H1 (cell line): ENCODE results near the gene TMEM245.

ENCODE experiments used
- JUN ChIP-seq: IDR thresholded peaks from 2 replicates; pipeline ENCODE4 v1.6.1; 2011; ENCODE audit warnings: low read depth, mild to moderate bottlenecking, improper control_type of control experiment, low read length
- MAX ChIP-seq: IDR thresholded peaks from 2 replicates; pipeline ENCODE4 v1.6.1; 2012; ENCODE audit warnings: inconsistent platforms
- POLR2A ChIP-seq, 2 experiments: IDR thresholded peaks; 1 replicate in 1 of 2; 2 replicates in 1 of 2; pipeline ENCODE4 v1.6.1; 2011; ENCODE audit warnings: low read depth in 2 of 2, low read length in 2 of 2, mild to moderate bottlenecking in 2 of 2; ENCODE audit errors: control extremely low read depth in 1 of 2
- RNF2 ChIP-seq: fragments of 200-900, 300-1000 bp; sonication (generic); IDR thresholded peaks from 2 replicates; pipeline ENCODE4 v1.7.1; 2016; ENCODE audit warnings: borderline replicate concordance, low read depth, mild to moderate bottlenecking, antibody characterized with exemption, low read length; ENCODE audit not compliant: poor library complexity, severe bottlenecking; ENCODE audit errors: missing control alignments
- ZNF274 ChIP-seq: IDR thresholded peaks from 2 replicates; pipeline ENCODE4 v1.7.0; 2012; ENCODE audit warnings: low read length, borderline replicate concordance; ENCODE audit errors: extremely low read depth

GRCh38 chr9:109088221-109088620 lies 31.5 kb downstream of the TMEM245 start:
- TF ChIP-seq ZNF274 (no peak), POLR2A (IDR thresholded peaks at IDR 0.05; ENCODE audit: control extremely low read depth in 1 of 2, low read depth in 2 of 2, low read length in 2 of 2) (no peak), MAX (no peak), RNF2 (no peak), JUN (no peak)
